Osteocyte (in vitro differentiated cells): ENCODE results near the gene TTC39B. TPM values are rescaled to one million over a fixed set of nuclear protein-coding genes. Genes with fewer than 3 reads are reported as not detected.

ENCODE experiments used
- DNase-seq: peaks from one replicate; pipeline ENCODE4 v3.0.0; 2021; ENCODE audit warnings: mixed read lengths; ENCODE audit not compliant: unreplicated experiment; ENCODE audit errors: extremely low spot score
- H3K27ac Mint-ChIP-seq: one replicate; pipeline ENCODE4 v1.8.0; 2021; ENCODE audit warnings: mild to moderate bottlenecking, mixed read lengths; ENCODE audit not compliant: unreplicated experiment
- H3K27me3 Mint-ChIP-seq: one replicate; pipeline ENCODE4 v1.8.0; 2021; ENCODE audit warnings: mixed read lengths; ENCODE audit not compliant: unreplicated experiment
- H3K36me3 Mint-ChIP-seq: one replicate; pipeline ENCODE4 v1.8.0; 2021; ENCODE audit warnings: mixed read lengths; ENCODE audit not compliant: unreplicated experiment
- H3K4me1 Mint-ChIP-seq: one replicate; pipeline ENCODE4 v1.8.0; 2021; ENCODE audit warnings: mixed read lengths; ENCODE audit not compliant: unreplicated experiment
- H3K4me3 Mint-ChIP-seq: one replicate; pipeline ENCODE4 v1.8.0; 2021; ENCODE audit warnings: mild to moderate bottlenecking, moderate library complexity, mixed read lengths; ENCODE audit not compliant: unreplicated experiment
- H3K9me3 Mint-ChIP-seq: one replicate; pipeline ENCODE4 v1.8.0; 2021; ENCODE audit warnings: mixed read lengths; ENCODE audit not compliant: unreplicated experiment
- long read RNA-seq: library from polyadenylated mRNA; unstranded; transcript quantifications from one replicate; pipeline ENCODE4 v2.0.0, GENCODE V29; 2021
- total RNA-seq: library from RNA; stranded (reverse); gene quantifications from 2 replicates; pipeline ENCODE4 v1.2.1, GENCODE V29; 2021
- TF ChIP-seq, protein P1 (sequence below): fragments of 200-600 bp; sonication (generic); IDR thresholded peaks from 2 replicates; pipeline ENCODE4 v1.5.0; 2021; ENCODE audit warnings: antibody characterized with exemption, mild to moderate bottlenecking, moderate library complexity

Gene TTC39B
- total RNA-seq = 24.9 and 25.5 TPM in 2 replicates
- long read RNA-seq, full-length matches to known transcripts = 70 of 105 reads
- long read RNA-seq, partial matches to known transcripts = 6 of 105 reads
- long read RNA-seq, other reads (novel, unspliced or antisense) = 29 of 105 reads

- Mint-ChIP-seq H3K4me3 (peak within 1 kb of the TSS; percentile 98), H3K27ac (peak within 1 kb of the TSS; percentile 98), H3K27me3 (no peaks in the 10 kb centered on the region), H3K4me1 (peaks cover 38% of the 10 kb centered on the region), H3K36me3 (peaks cover 12% of the 10 kb centered on the region), H3K9me3 (no peaks in the 10 kb centered on the region)
- TF ChIP-seq, protein P1, sequence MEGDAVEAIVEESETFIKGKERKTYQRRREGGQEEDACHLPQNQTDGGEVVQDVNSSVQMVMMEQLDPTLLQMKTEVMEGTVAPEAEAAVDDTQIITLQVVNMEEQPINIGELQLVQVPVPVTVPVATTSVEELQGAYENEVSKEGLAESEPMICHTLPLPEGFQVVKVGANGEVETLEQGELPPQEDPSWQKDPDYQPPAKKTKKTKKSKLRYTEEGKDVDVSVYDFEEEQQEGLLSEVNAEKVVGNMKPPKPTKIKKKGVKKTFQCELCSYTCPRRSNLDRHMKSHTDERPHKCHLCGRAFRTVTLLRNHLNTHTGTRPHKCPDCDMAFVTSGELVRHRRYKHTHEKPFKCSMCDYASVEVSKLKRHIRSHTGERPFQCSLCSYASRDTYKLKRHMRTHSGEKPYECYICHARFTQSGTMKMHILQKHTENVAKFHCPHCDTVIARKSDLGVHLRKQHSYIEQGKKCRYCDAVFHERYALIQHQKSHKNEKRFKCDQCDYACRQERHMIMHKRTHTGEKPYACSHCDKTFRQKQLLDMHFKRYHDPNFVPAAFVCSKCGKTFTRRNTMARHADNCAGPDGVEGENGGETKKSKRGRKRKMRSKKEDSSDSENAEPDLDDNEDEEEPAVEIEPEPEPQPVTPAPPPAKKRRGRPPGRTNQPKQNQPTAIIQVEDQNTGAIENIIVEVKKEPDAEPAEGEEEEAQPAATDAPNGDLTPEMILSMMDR = no peak
- DNase-seq = peak; percentile 97
Observed at GRCh38 chr9:15306757-15307522, at the start of gene TTC39B. Gene TTC39B, minus strand, starts transcription at chr9:15307216. Its CDS starts 91 bp downstream, at chr9:15307125.

GRCh38 chr9:15355669-15356068, 48.7 kb upstream of the TTC39B start:
- H3K27ac Mint-ChIP-seq = no peak overlapping the region
- DNase-seq = no peak
- H3K27me3 Mint-ChIP-seq = no peaks in the 10 kb centered on the region
- no peak overlapping the region for H3K4me3 Mint-ChIP-seq
- TF ChIP-seq, protein P1 = no peak
- peaks cover 3% of the 10 kb centered on the region for H3K4me1 Mint-ChIP-seq
- H3K9me3 Mint-ChIP-seq = no peaks in the 10 kb centered on the region
- no peaks in the 10 kb centered on the region for H3K36me3 Mint-ChIP-seq

DNA sequence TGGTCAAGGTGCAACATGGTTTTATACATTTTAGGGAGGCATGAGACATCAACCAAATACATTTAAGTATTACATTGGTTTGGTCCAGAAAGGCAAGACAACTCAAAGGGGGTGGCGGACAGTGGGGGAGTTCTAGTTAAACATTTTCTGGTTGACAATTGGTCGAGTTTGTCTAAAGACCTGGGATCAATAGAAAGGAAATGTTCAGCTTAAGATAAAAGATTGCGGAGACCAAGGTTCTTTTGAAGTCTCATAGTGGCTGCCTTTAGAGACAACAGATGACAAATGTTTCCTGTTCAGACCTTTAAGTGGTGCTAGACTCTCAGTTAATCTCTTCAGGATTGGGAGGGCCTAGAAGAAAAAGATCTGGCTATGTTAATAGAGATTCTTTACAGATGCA, 47.7 kb upstream of the TTC39B start:
- no peak overlapping the region for H3K4me3 Mint-ChIP-seq
- H3K4me1 Mint-ChIP-seq = peaks cover 3% of the 10 kb centered on the region
- no peaks in the 10 kb centered on the region for H3K27me3 Mint-ChIP-seq
- no peaks in the 10 kb centered on the region for H3K36me3 Mint-ChIP-seq
- DNase-seq = no peak
- no peak overlapping the region for H3K27ac Mint-ChIP-seq
- H3K9me3 Mint-ChIP-seq = no peaks in the 10 kb centered on the region
- TF ChIP-seq, protein P1 = peak; percentile 38

- H3K4me1 Mint-ChIP-seq = peaks cover 3% of the 10 kb centered on the region
- TF ChIP-seq, protein P1 = no peak
- no peaks in the 10 kb centered on the region for H3K36me3 Mint-ChIP-seq
- no peak for DNase-seq
- no peaks in the 10 kb centered on the region for H3K27me3 Mint-ChIP-seq
- H3K27ac Mint-ChIP-seq = no peak overlapping the region
- H3K4me3 Mint-ChIP-seq = no peak overlapping the region
- no peaks in the 10 kb centered on the region for H3K9me3 Mint-ChIP-seq
Observed at GRCh38 chr9:15353892-15354291, 46.9 kb upstream of the TTC39B start.

GRCh38 chr9:15352306-15352705, 45.3 kb upstream of the TTC39B start:
- no peak for DNase-seq
- no peak overlapping the region for H3K4me3 Mint-ChIP-seq
- no peaks in the 10 kb centered on the region for H3K27me3 Mint-ChIP-seq
- H3K9me3 Mint-ChIP-seq = no peaks in the 10 kb centered on the region
- no peaks in the 10 kb centered on the region for H3K36me3 Mint-ChIP-seq
- H3K4me1 Mint-ChIP-seq = peaks cover 6% of the 10 kb centered on the region
- TF ChIP-seq, protein P1 = no peak
- H3K27ac Mint-ChIP-seq = no peak overlapping the region
